HTERT RPE-1 (cell line): Measurements from ENCODE around the gene TOR1B.

Source experiments
- in situ Hi-C: fragments of 300-500 bp; cut with MboI; formaldehyde crosslinking; loops from 4 replicates; pipeline ENCODE4 v1.14.3; 2020; ENCODE audit warnings: low sequenced_read_pairs

The TOR1B gene

GRCh38 chr9:129812385-129812784 is 9.4 kb downstream of the TOR1B start:
- in situ Hi-C loops: no loop called here

GRCh38 chr9:129813661-129814060 is 10.7 kb downstream of the TOR1B start:
- in situ Hi-C loops: no loop called here

- in situ Hi-C loops: no loop called here
These were observed 11.6 kb downstream of the TOR1B start for GRCh38 chr9:129814432-129815223.

GRCh38 chr9:129815278-129815677 is 12.3 kb downstream of the TOR1B start:
- in situ Hi-C loops: no loop called here

- in situ Hi-C loops: no loop called here
These were observed 13.8 kb downstream of the TOR1B start for GRCh38 chr9:129816501-129817435.

GRCh38 chr9:129822898-129823541 is 20.0 kb downstream of the TOR1B start:
- in situ Hi-C loops: no loop called here

GRCh38 chr9:129823542-129823934 is 20.6 kb downstream of the TOR1B start:
- in situ Hi-C loops: no loop called here

GRCh38 chr9:129823935-129824601 is 21.1 kb downstream of the TOR1B start, which contains the start of gene TOR1A:
TSS of gene TOR1A (minus strand) at chr9:129824136. CDS start at chr9:129824085, 51 bp downstream.
- in situ Hi-C loops: no loop called here

- in situ Hi-C loops: no loop called here
These were observed 23.4 kb downstream of the TOR1B start for GRCh38 chr9:129826344-129826743.

GRCh38 chr9:129826759-129827158 is 23.8 kb downstream of the TOR1B start:
- in situ Hi-C loops: no loop called here

- in situ Hi-C loops: no loop called here
These were observed 25.1 kb downstream of the TOR1B start for GRCh38 chr9:129828051-129828450.

GRCh38 chr9:129828969-129829368 is 26.0 kb downstream of the TOR1B start:
- in situ Hi-C loops: no loop called here

GRCh38 chr9:129832982-129833381 is 30.0 kb downstream of the TOR1B start:
- in situ Hi-C loops: no loop called here

GRCh38 chr9:129834489-129835127 is 31.6 kb downstream of the TOR1B start:
- in situ Hi-C loops: no loop called here

GRCh38 chr9:129835128-129835859 is 32.3 kb downstream of the TOR1B start, which contains the start of the genes C9orf78 and USP20:
TSS of gene C9orf78 (minus strand) at chr9:129835275. CDS start at chr9:129835221, 54 bp downstream.
TSS of gene USP20 (plus strand) at chr9:129835458. CDS start at chr9:129852556, 17,098 bp downstream.
- in situ Hi-C loops: no loop called here

- in situ Hi-C loops: no loop called here
These were observed 32.9 kb downstream of the TOR1B start for GRCh38 chr9:129835860-129836223.

- in situ Hi-C loops: no loop called here
These were observed 33.5 kb downstream of the TOR1B start for GRCh38 chr9:129836311-129837007.

- in situ Hi-C loops: no loop called here
These were observed 35.8 kb downstream of the TOR1B start for GRCh38 chr9:129838707-129839259.
